ENCODE measurements around the gene ZKSCAN2.

GRCh38 chr16:25279491-25279890 lies 21.8 kb upstream of the ZKSCAN2 start:
- TF ChIP-seq CTCF (IDR thresholded peaks at IDR 0.05) (no peak), POLR2A (IDR thresholded peaks at IDR 0.05) (no peak)

Measured in body of pancreas (tissue), 4 donors.